Measurements from ENCODE around the gene PPA2. TPM values are rescaled to one million over a fixed set of nuclear protein-coding genes. Genes with fewer than 3 reads are reported as not detected.
"Not testable (repeated sequence)": the region's sequence is repeated elsewhere in the genome, so short reads cannot be mapped to it uniquely, and the experiment has no call there.

Gene PPA2
- total RNA-seq, 2 donors from 2014 or later: 57.4 to 279 TPM

DNA sequence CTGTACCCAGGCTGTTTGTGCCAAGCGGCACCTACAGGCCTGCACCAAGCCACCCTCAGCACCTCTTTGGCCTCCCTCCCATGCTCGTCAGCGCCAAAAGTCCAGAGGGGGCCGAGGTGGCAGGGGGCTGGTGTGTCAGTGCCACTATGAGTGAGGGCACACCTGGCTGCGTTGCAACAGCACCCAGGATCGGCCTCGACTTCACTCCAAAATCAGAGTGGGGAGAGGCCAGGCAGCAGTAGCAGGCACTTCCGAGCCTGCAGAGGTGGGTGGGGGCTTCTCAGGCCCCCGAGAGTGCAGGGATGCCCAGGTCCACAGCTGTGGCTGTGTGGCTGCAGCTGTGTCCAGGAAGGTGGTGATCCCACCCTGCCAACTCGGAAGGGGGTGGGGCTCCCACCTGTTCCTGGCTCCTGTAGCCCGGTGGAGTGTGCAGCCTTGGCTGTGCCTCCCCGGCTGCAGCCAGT, 58.5 kb downstream of the PPA2 start:
- ATAC-seq: no peak

DNA sequence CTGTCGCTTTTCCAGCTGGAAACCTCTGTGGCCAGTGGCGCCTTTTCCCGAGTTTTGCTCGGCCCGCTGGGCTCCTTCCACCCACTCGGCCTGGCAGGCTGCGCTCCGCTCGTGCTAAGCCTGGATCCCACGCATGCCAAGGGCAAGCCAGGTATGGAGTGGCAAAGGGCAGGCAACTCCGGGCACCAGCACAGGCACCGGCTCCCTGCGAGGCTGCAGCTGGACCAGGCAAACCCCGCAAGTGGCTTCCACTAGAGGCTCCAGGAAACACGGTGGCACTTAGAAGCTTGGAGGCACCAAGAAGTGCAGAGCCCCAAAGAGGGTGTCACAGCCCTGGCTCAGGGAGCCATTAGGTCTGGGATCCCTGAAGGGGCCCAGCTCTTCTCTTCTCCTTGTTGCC, 59.5 kb downstream of the PPA2 start:
- no peaks in the 10 kb centered on the region for H3K9me3 ChIP-seq
- H3K4me3 ChIP-seq: no peak overlapping the region
- no peak for DNase-seq
- H3K36me3 ChIP-seq (replicated peaks in 1 of 2; ENCODE audit: insufficient read depth in 1 of 2, low read depth in 2 of 2): peaks cover 0 to 3% of the 10 kb centered on the region in 2 donors
- intact Hi-C loops (cut with DNase I): no loop called here
- no peaks in the 10 kb centered on the region for H3K27me3 ChIP-seq
- H3K27ac ChIP-seq: no peak overlapping the region
- H3K4me1 ChIP-seq: no peaks in the 10 kb centered on the region
- TF ChIP-seq POLR2A (IDR thresholded peaks at IDR 0.05): no peak
- TF ChIP-seq, protein P1, sequence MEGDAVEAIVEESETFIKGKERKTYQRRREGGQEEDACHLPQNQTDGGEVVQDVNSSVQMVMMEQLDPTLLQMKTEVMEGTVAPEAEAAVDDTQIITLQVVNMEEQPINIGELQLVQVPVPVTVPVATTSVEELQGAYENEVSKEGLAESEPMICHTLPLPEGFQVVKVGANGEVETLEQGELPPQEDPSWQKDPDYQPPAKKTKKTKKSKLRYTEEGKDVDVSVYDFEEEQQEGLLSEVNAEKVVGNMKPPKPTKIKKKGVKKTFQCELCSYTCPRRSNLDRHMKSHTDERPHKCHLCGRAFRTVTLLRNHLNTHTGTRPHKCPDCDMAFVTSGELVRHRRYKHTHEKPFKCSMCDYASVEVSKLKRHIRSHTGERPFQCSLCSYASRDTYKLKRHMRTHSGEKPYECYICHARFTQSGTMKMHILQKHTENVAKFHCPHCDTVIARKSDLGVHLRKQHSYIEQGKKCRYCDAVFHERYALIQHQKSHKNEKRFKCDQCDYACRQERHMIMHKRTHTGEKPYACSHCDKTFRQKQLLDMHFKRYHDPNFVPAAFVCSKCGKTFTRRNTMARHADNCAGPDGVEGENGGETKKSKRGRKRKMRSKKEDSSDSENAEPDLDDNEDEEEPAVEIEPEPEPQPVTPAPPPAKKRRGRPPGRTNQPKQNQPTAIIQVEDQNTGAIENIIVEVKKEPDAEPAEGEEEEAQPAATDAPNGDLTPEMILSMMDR (IDR thresholded peaks at IDR 0.05): no peak
- no peak for ATAC-seq
- 87 to 94% methylated on average over 7 to 15 of the region's 15 CpGs for WGBS, 2 donors

More for the DNA sequence above, 58.5 kb downstream of the PPA2 start:
- Histone ChIP-seq H3K27ac (no peak overlapping the region), H3K4me1 (no peaks in the 10 kb centered on the region), H3K9me3 (no peaks in the 10 kb centered on the region), H3K36me3 (replicated peaks in 1 of 2; ENCODE audit: insufficient read depth in 1 of 2, low read depth in 2 of 2) (peaks cover 0 to 3% of the 10 kb centered on the region in 2 donors), H3K4me3 (no peak overlapping the region), H3K27me3 (no peaks in the 10 kb centered on the region)
- TF ChIP-seq, protein P1 (IDR thresholded peaks at IDR 0.05): no peak
- no peak for TF ChIP-seq POLR2A (IDR thresholded peaks at IDR 0.05)
- no peak for DNase-seq
- WGBS, 2 donors: 93 to 98% methylated on average over 5 to 12 of the region's 12 CpGs
- intact Hi-C loops (cut with DNase I): no loop called here

DNA sequence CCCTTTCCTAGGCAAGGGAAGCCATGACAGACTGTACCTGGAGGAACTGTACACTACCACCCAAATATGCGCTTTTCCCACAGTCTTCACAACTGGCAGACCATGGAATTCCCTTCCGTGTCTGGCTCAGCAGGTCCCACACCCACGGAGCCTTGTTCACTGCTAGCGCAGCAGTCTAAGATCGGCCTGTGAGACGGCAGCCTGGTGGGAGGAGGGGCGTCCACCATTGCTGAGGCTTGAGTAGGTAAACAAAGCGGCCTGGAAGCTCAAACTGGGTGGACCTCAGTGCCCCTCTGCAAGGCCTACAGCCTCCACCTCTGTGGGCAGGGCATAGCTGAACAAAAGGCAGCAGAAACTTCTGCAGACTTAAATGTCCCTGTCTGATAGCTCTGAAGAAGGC, 64.7 kb downstream of the PPA2 start:
- H3K27ac ChIP-seq; DNase-seq; intact Hi-C loops (cut with DNase I); ATAC-seq; H3K4me3 ChIP-seq; H3K27me3 ChIP-seq; H3K36me3 ChIP-seq (replicated peaks in 1 of 2; ENCODE audit: insufficient read depth in 1 of 2, low read depth in 2 of 2); H3K4me1 ChIP-seq; H3K9me3 ChIP-seq: not testable (repeated sequence)
- 97 to 99% methylated on average over 8 of the region's 8 CpGs for WGBS, 2 donors

GRCh38 chr4:105400901-105401677, 72.8 kb downstream of the PPA2 start:
- WGBS, 2 donors: 86 to 94% methylated on average over 1 of the region's 1 CpG
- no peak overlapping the region for H3K27ac ChIP-seq
- intact Hi-C loops (cut with DNase I): no loop called here
- H3K36me3 ChIP-seq (replicated peaks in 1 of 2; ENCODE audit: insufficient read depth in 1 of 2, low read depth in 2 of 2): no peaks in the 10 kb centered on the region
- no peak for ATAC-seq
- no peak for DNase-seq
- no peaks in the 10 kb centered on the region for H3K4me1 ChIP-seq
- H3K9me3 ChIP-seq: no peaks in the 10 kb centered on the region
- H3K4me3 ChIP-seq: no peak overlapping the region
- H3K27me3 ChIP-seq: no peaks in the 10 kb centered on the region
- no peak for TF ChIP-seq POLR2A (IDR thresholded peaks at IDR 0.05)
- TF ChIP-seq, protein P1 (IDR thresholded peaks at IDR 0.05): no peak

GRCh38 chr4:105399532-105400161, 74.2 kb downstream of the PPA2 start:
- Histone ChIP-seq H3K27ac (no peak overlapping the region), H3K27me3 (no peaks in the 10 kb centered on the region), H3K36me3 (replicated peaks in 1 of 2; ENCODE audit: insufficient read depth in 1 of 2, low read depth in 2 of 2) (no peaks in the 10 kb centered on the region), H3K9me3 (no peaks in the 10 kb centered on the region), H3K4me3 (no peak overlapping the region), H3K4me1 (no peaks in the 10 kb centered on the region)
- ATAC-seq: no peak
- intact Hi-C loops (cut with DNase I): no loop called here
- DNase-seq: no peak
- TF ChIP-seq, protein P1 (IDR thresholded peaks at IDR 0.05): no peak
- no peak for TF ChIP-seq POLR2A (IDR thresholded peaks at IDR 0.05)
- 86 to 97% methylated on average over 2 of the region's 2 CpGs for WGBS, 2 donors
